Endothelial cell of umbilical vein (primary cell): ENCODE results near the gene CBLL1. TPM values are rescaled to one million over a fixed set of nuclear protein-coding genes. Genes with fewer than 3 reads are reported as not detected.

Experiments
- BruUV-seq: library from RNA; stranded (reverse); fragments of 400-500 nt; replicated peaks from 2 replicates; lab custom pipeline; 2021; lab: Mats Ljungman, UMichigan
- CTCF ChIA-PET: fragments of 300-600, 350-600 bp; sonication (Branson Sonifier 250); formaldehyde crosslinking; loops from one replicate; lab custom pipeline; 2021; ENCODE audit warnings: antibody characterized with exemption, inconsistent platforms; lab: Charles Lee
- POLR2A ChIA-PET: fragments of 300-600, 350-600 bp; sonication (Branson Sonifier 250); formaldehyde crosslinking; loops from one replicate; lab custom pipeline; 2021; ENCODE audit warnings: antibody characterized with exemption, inconsistent platforms; lab: Charles Lee
- DNase-seq: peaks from one replicate; pipeline ENCODE4 v3.0.0-alpha.2; 2011; ENCODE audit warnings: low read depth, low spot score
- FAIRE-seq: peaks from 2 replicates; lab custom pipeline; 2011; peaks lifted over from hg19 to GRCh38; lab: Jason Lieb, UNC
- H2AFZ ChIP-seq: 2 replicates; pipeline ENCODE4 v1.6.0; 2012; ENCODE audit warnings: low read depth, low read length, control low read depth, inconsistent platforms
- H3K27ac ChIP-seq: 2 replicates; pipeline ENCODE4 v1.5.1; 2011; ENCODE audit warnings: low read depth, mild to moderate bottlenecking, control low read depth, low read length, moderate library complexity; ENCODE audit not compliant: insufficient read depth
- H3K27me3 ChIP-seq, 2 experiments: 2 replicates each; pipeline versions ENCODE4 v1.6.0 to v1.6.1; 2011; ENCODE audit warnings: low read length in 2 of 2, mixed read lengths in 1 of 2; ENCODE audit not compliant: control insufficient read depth in 2 of 2, insufficient read depth in 2 of 2
- H3K36me3 ChIP-seq, 2 experiments: 2 replicates in 1 of 2; 3 replicates in 1 of 2; pipeline ENCODE4 v1.5.1; 2011; ENCODE audit warnings: low read length in 2 of 2, mild to moderate bottlenecking in 1 of 2, moderate library complexity in 1 of 2; ENCODE audit not compliant: control insufficient read depth in 2 of 2, insufficient read depth in 2 of 2; ENCODE audit errors: extremely low read depth in 1 of 2
- H3K4me1 ChIP-seq: 3 replicates; pipeline ENCODE4 v1.5.1; 2011; ENCODE audit warnings: mild to moderate bottlenecking, low read length; ENCODE audit not compliant: control insufficient read depth, insufficient read depth; ENCODE audit errors: extremely low read depth
- H3K4me2 ChIP-seq: 2 replicates; pipeline ENCODE4 v1.6.1; 2011; ENCODE audit warnings: low read length, control low read depth, mixed read lengths; ENCODE audit not compliant: insufficient read depth
- H3K4me3 ChIP-seq, 3 experiments: fragments of 200-600 bp in 1 of 3; sonication (generic), shearing (Covaris generic) in 1 of 3; replicated peaks in 1 of 3; 2 replicates each; pipeline ENCODE4 v1.5.1; 2011 to 2016; ENCODE audit warnings: control low read depth in 3 of 3, low read length in 3 of 3, mild to moderate bottlenecking in 2 of 3, inconsistent platforms in 1 of 3, low read depth in 1 of 3, moderate library complexity in 1 of 3; ENCODE audit not compliant: insufficient read depth in 1 of 3
- H3K79me2 ChIP-seq: 2 replicates; pipeline ENCODE4 v1.6.0; 2012; ENCODE audit warnings: low read length, inconsistent platforms; ENCODE audit not compliant: control insufficient read depth, insufficient read depth
- H3K9ac ChIP-seq: replicated peaks from 2 replicates; pipeline ENCODE3; 2011; ENCODE audit warnings: low read length, control low read depth; ENCODE audit not compliant: insufficient read depth; ENCODE audit errors: extremely low read depth
- H3K9me1 ChIP-seq: replicated peaks from 3 replicates; pipeline ENCODE4 v1.6.0; 2011; ENCODE audit warnings: mild to moderate bottlenecking, low read length; ENCODE audit not compliant: control insufficient read depth, insufficient read depth; ENCODE audit errors: extremely low read depth
- H3K9me3 ChIP-seq: replicated peaks from 2 replicates; pipeline ENCODE4 v1.5.1; 2012; ENCODE audit warnings: low read length, inconsistent platforms; ENCODE audit not compliant: control insufficient read depth, insufficient read depth
- H4K20me1 ChIP-seq: replicated peaks from 2 replicates; pipeline ENCODE3; 2011; ENCODE audit warnings: mild to moderate bottlenecking, low read length; ENCODE audit not compliant: control insufficient read depth, insufficient read depth; ENCODE audit errors: extremely low read depth
- CTCF ChIP-seq, 2 donors: IDR thresholded peaks; 1 replicate in 1 of 2; 2 replicates in 1 of 2; pipeline ENCODE4 v1.5.1; 2011; ENCODE audit warnings: low read length in 2 of 2, mild to moderate bottlenecking in 2 of 2, moderate library complexity in 2 of 2, control low read depth in 1 of 2, inconsistent platforms in 1 of 2, low read depth in 1 of 2; ENCODE audit not compliant: insufficient read depth in 1 of 2; ENCODE audit errors: extremely low read depth in 1 of 2
- EZH2 ChIP-seq: IDR thresholded peaks from 2 replicates; pipeline ENCODE4 v1.6.1; 2012; ENCODE audit warnings: borderline replicate concordance, low read depth, mild to moderate bottlenecking, moderate library complexity, low read length, inconsistent platforms; ENCODE audit not compliant: severe bottlenecking
- FOS ChIP-seq: IDR thresholded peaks from 2 replicates; pipeline ENCODE4 v1.6.1; 2011; ENCODE audit warnings: mild to moderate bottlenecking, low read length, moderate library complexity, borderline replicate concordance; ENCODE audit not compliant: insufficient read depth
- GATA2 ChIP-seq: IDR thresholded peaks from 2 replicates; pipeline ENCODE4 v1.7.0; 2011; ENCODE audit warnings: low read depth, mild to moderate bottlenecking, moderate library complexity, mixed read lengths, low read length; ENCODE audit not compliant: insufficient read length, insufficient read depth
- JUN ChIP-seq: IDR thresholded peaks from 2 replicates; pipeline ENCODE4 v1.6.1; 2011; ENCODE audit warnings: borderline replicate concordance, low read depth; ENCODE audit not compliant: insufficient read length, insufficient read depth
- MAX ChIP-seq: IDR thresholded peaks from 2 replicates; pipeline ENCODE4 v1.6.1; 2011; ENCODE audit not compliant: insufficient read depth, insufficient read length
- MYC ChIP-seq: IDR thresholded peaks from one replicate; pipeline ENCODE4 v1.6.1; 2011; ENCODE audit warnings: mild to moderate bottlenecking, low read depth, low read length
- POLR2A ChIP-seq: IDR thresholded peaks from 2 replicates; pipeline ENCODE4 v1.6.1; 2012; ENCODE audit warnings: low read depth, mild to moderate bottlenecking, control low read depth, low read length
- POLR2AphosphoS5 ChIP-seq: IDR thresholded peaks from 2 replicates; pipeline ENCODE4 v1.6.1; 2012; ENCODE audit warnings: low read depth, mild to moderate bottlenecking, control low read depth, low read length, moderate library complexity; ENCODE audit not compliant: insufficient read depth
- dilution Hi-C: fragments of 300-500 bp; cut with MboI; formaldehyde crosslinking; loops from one replicate; pipeline ENCODE4 v1.15.0; 2019; ENCODE audit warnings: low sequenced_read_pairs; ENCODE audit not compliant: extremely low pct_ligation_motif_present
- intact Hi-C: fragments of 100-400 bp; cut with micrococcal nuclease; formaldehyde crosslinking; loops from one replicate; pipeline ENCODE4 v1.10.0; 2022
- polyA plus RNA-seq, 4 experiments: library from polyadenylated mRNA; depleted of rRNA in 3 of 4; stranded (reverse) in 3 of 4; unstranded in 1 of 4; fragments of >200 nt; gene quantifications; 2 replicates each; pipeline versions ENCODE4 v1.2.1 to v1.2.3, GENCODE V29; 2011 to 2012; ENCODE audit warnings: missing spikeins in 1 of 4
- total RNA-seq: library from RNA; stranded (reverse); gene quantifications from 2 replicates; pipeline ENCODE4 v1.2.3, GENCODE V29; 2021

CBLL1 gene
- total and polyA plus RNA-seq, 2 donors (not counting 3 experiments of a cell fraction or from before 2014, with no cell fraction given): 23.1 to 30.6 TPM

GRCh38 chr7:107728276-107728675 is 15.7 kb upstream of the CBLL1 start:
- Histone ChIP-seq H3K27me3 (peaks cover 12 to 17% of the 10 kb centered on the region in 2 experiments), H3K27ac (no peak overlapping the region), H3K9me3 (no peaks in the 10 kb centered on the region), H2AFZ (no peak overlapping the region), H3K4me2 (no peak overlapping the region), H3K36me3 (no peaks in the 10 kb centered on the region), H3K9ac (no peak overlapping the region), H3K9me1 (no peaks in the 10 kb centered on the region), H3K79me2 (no peaks in the 10 kb centered on the region), H4K20me1 (no peaks in the 10 kb centered on the region), H3K4me3 (no peak overlapping the region), H3K4me1 (no peaks in the 10 kb centered on the region)
- no peak for TF ChIP-seq POLR2AphosphoS5
- FAIRE-seq (no peak), DNase-seq (no peak)
- POLR2A ChIA-PET: no interaction called here
- intact Hi-C loops: loop anchor here (5.0 to 10.0 kb wide), 3 partner anchors 106 to 526 kb away; partner anchors contain the start of genes COG5 and DUS4L
- dilution Hi-C loops: no loop called here
- BruUV-seq: no TSS peak
- CTCF ChIA-PET: interaction anchor here (0.6 to 7.0 kb wide), 7 partner anchors 15 to 480 kb away, joined by 3 to 83 read pairs (median 13); partner anchors contain the start of gene CBLL1

GRCh38 chr7:107742678-107743566 is 1.0 kb upstream of the CBLL1 start:
- peak overlapping the region; percentile 94 for H3K9ac ChIP-seq
- peak overlapping the region; percentile 90 for H3K4me2 ChIP-seq
- dilution Hi-C loops: no loop called here
- intact Hi-C loops: loop anchor here (1.0 to 10.0 kb wide), 6 partner anchors 131 to 574 kb away; partner anchors contain the start of gene HBP1
- DNase-seq (no peak), FAIRE-seq (no peak)
- TF ChIP-seq JUN (no peak), POLR2A (no peak), EZH2 (no peak), GATA2 (no peak), FOS (no peak), MAX (no peak), MYC (no peak), CTCF (IDR thresholded peaks at IDR 0.05; ENCODE audit: extremely low read depth in 1 of 2, insufficient read depth in 1 of 2, low read depth in 1 of 2, low read length in 2 of 2) (no peak), POLR2AphosphoS5 (no peak)
- H3K36me3 ChIP-seq: no peaks in the 10 kb centered on the region
- H3K9me3 ChIP-seq: no peaks in the 10 kb centered on the region
- peaks cover 38% of the 10 kb centered on the region for H3K4me1 ChIP-seq
- BruUV-seq: no TSS peak
- peak overlapping the region; percentile 96 for H3K27ac ChIP-seq
- no peaks in the 10 kb centered on the region for H4K20me1 ChIP-seq
- no peaks in the 10 kb centered on the region for H3K27me3 ChIP-seq
- H3K79me2 ChIP-seq: peaks cover 39% of the 10 kb centered on the region
- peak overlapping the region; percentile 95 for H2AFZ ChIP-seq
- POLR2A ChIA-PET: interaction anchor here (0.9 to 1.0 kb wide), 3 partner anchors 132 to 574 kb away, joined by 3 to 8 read pairs (median 3); partner anchors contain the start of gene HBP1
- peak overlapping the region; percentile 45 to 94 (median 79) for H3K4me3 ChIP-seq
- H3K9me1 ChIP-seq: no peaks in the 10 kb centered on the region
- CTCF ChIA-PET: interaction anchor here (0.8 to 7.7 kb wide), 23 partner anchors 8 to 561 kb away, joined by 3 to 201 read pairs (median 3); partner anchors contain the start of gene DLD
